ENCODE results near the gene POTEB3. TPM values are rescaled to one million over a fixed set of nuclear protein-coding genes. Genes with fewer than 3 reads are reported as not detected.
"Not testable (repeated sequence)": the region's sequence is repeated elsewhere in the genome, so short reads cannot be mapped to it uniquely, and the experiment has no call there.

POTEB3 gene
- not detected for total RNA-seq

GRCh38 chr15:21440399-21440798, at the start of gene POTEB3:
POTEB3 (minus strand) TSS chr15:21440499; CDS start chr15:21440011, 488 bp downstream.
- DNase-seq; H3K27me3 ChIP-seq; H3K4me3 ChIP-seq; ATAC-seq; intact Hi-C loops (cut with DNase I); H3K4me1 ChIP-seq; H3K27ac ChIP-seq; H3K9me3 ChIP-seq; H3K36me3 ChIP-seq (replicated peaks in 1 of 2; ENCODE audit: insufficient read depth in 1 of 2, low read depth in 2 of 2): not testable (repeated sequence)
- no CpG with 5 or more reads among the region's 35 CpGs for WGBS, 2 donors

- ATAC-seq; H3K4me3 ChIP-seq; H3K4me1 ChIP-seq; DNase-seq; H3K27me3 ChIP-seq; intact Hi-C loops (cut with DNase I); H3K36me3 ChIP-seq (replicated peaks in 1 of 2; ENCODE audit: insufficient read depth in 1 of 2, low read depth in 2 of 2); H3K9me3 ChIP-seq; H3K27ac ChIP-seq: not testable (repeated sequence)
- no CpG with 5 or more reads among the region's 6 CpGs for WGBS, 2 donors
Measured at GRCh38 chr15:21453683-21454082, 13.4 kb upstream of the POTEB3 start.

DNA sequence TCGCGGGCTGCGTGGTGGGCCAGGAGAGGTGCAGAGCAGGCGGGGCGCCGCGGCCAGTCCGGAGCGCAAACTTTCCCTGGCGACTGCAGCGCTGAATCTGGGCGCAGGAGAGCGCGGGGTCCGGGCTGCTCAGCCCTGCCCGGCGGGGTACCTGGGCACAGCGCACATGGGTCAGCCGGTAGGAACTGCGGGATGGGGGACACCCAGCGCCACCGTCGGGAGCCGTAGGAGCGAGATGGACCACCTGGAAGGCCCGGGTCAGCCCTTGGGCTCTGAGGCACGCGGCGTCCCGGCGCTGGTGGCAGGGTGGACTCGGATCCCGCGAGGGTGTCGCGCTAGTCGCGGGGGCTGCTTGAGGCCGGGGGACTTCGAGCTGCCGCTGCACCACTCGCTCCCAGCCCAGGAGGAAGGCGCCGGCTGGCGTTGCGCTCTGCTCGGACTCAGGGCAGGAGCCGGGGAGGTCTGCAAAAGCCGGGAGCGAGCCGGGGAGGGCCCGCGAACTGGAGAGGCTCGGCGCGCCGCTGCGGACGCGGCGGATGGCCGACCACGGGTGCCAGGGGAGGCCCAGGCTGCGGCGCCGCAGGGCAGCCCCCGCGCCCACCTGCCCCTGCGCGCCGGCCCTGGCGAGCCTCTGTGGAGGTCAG, 11.7 kb upstream of the POTEB3 start:
- H3K4me1 ChIP-seq; H3K27me3 ChIP-seq; H3K9me3 ChIP-seq; ATAC-seq; H3K4me3 ChIP-seq; H3K36me3 ChIP-seq (replicated peaks in 1 of 2; ENCODE audit: insufficient read depth in 1 of 2, low read depth in 2 of 2); intact Hi-C loops (cut with DNase I); H3K27ac ChIP-seq; DNase-seq: not testable (repeated sequence)
- whole genome bisulfite sequencing, 2 donors = 0% methylated on average over 5 of the region's 72 CpGs; no CpG with 5 or more reads in 1 of the 2 donors

- DNase-seq; H3K27me3 ChIP-seq; H3K4me1 ChIP-seq; ATAC-seq; H3K4me3 ChIP-seq; H3K9me3 ChIP-seq; H3K27ac ChIP-seq; H3K36me3 ChIP-seq (replicated peaks in 1 of 2; ENCODE audit: insufficient read depth in 1 of 2, low read depth in 2 of 2); intact Hi-C loops (cut with DNase I): not testable (repeated sequence)
- no CpG with 5 or more reads among the region's 41 CpGs for WGBS, 2 donors
Measured at GRCh38 chr15:21451487-21451886, 11.2 kb upstream of the POTEB3 start.

DNA sequence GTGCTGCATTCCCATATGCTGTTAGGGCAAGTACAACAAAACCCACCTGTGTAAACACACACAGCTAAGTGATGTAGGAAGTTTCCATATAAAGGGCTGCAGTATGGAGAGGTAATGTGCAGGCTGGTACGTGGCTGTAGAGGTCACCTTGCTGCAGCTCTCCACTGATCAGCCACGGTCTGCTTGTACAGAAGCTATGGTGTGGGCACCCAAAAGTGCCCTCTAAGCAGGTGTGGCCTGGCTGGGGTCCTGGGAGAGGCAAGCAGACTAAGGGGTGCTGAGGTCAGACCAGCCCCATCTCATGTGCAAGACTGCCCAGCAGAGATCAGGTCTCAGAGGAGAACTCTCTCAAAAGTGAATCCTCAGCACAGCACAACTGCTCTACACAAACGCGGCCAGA, 32.9 kb downstream of the POTEB3 start:
- H3K4me3 ChIP-seq; H3K27ac ChIP-seq; DNase-seq; ATAC-seq; H3K36me3 ChIP-seq (replicated peaks in 1 of 2; ENCODE audit: insufficient read depth in 1 of 2, low read depth in 2 of 2); H3K4me1 ChIP-seq; H3K27me3 ChIP-seq; H3K9me3 ChIP-seq; intact Hi-C loops (cut with DNase I): not testable (repeated sequence)
- WGBS, 2 donors = no CpG with 5 or more reads among the region's 4 CpGs

- DNase-seq; H3K9me3 ChIP-seq; H3K27me3 ChIP-seq; H3K27ac ChIP-seq; intact Hi-C loops (cut with DNase I); H3K4me1 ChIP-seq; H3K4me3 ChIP-seq; ATAC-seq; H3K36me3 ChIP-seq (replicated peaks in 1 of 2; ENCODE audit: insufficient read depth in 1 of 2, low read depth in 2 of 2): not testable (repeated sequence)
- no CpG with 5 or more reads among the region's 4 CpGs for WGBS, 2 donors
Measured at GRCh38 chr15:21401531-21401930, 38.8 kb downstream of the POTEB3 start.

- DNase-seq; H3K4me3 ChIP-seq; H3K36me3 ChIP-seq (replicated peaks in 1 of 2; ENCODE audit: insufficient read depth in 1 of 2, low read depth in 2 of 2); H3K27ac ChIP-seq; H3K4me1 ChIP-seq; intact Hi-C loops (cut with DNase I); H3K27me3 ChIP-seq; H3K9me3 ChIP-seq; ATAC-seq: not testable (repeated sequence)
- no CpG with 5 or more reads among the region's 4 CpGs for WGBS, 2 donors
Measured at GRCh38 chr15:21399111-21399510, 41.2 kb downstream of the POTEB3 start.

DNA sequence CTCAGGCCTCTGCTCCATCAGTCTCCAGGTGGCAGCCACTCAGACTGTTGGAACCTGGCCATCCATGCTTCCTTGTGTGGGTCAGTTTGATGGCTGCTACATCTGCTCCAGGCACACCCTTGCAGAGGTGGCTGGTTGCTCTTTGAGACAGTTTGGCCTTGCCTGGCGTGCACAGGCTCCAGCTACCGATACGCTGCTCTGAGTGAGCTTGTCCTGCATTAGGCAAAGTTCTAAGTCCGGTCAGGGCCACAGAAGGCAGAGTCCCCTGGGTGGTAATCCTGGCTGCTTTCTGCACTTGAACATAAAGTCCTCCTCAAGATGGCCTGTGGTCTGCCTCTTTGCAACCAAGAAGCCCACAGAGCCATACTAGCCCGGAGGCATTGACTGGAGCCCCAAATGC, 41.8 kb downstream of the POTEB3 start:
- WGBS, 2 donors = no CpG with 5 or more reads among the region's 5 CpGs
- ATAC-seq; H3K27ac ChIP-seq; H3K27me3 ChIP-seq; intact Hi-C loops (cut with DNase I); H3K4me3 ChIP-seq; DNase-seq; H3K4me1 ChIP-seq; H3K36me3 ChIP-seq (replicated peaks in 1 of 2; ENCODE audit: insufficient read depth in 1 of 2, low read depth in 2 of 2); H3K9me3 ChIP-seq: not testable (repeated sequence)

DNA sequence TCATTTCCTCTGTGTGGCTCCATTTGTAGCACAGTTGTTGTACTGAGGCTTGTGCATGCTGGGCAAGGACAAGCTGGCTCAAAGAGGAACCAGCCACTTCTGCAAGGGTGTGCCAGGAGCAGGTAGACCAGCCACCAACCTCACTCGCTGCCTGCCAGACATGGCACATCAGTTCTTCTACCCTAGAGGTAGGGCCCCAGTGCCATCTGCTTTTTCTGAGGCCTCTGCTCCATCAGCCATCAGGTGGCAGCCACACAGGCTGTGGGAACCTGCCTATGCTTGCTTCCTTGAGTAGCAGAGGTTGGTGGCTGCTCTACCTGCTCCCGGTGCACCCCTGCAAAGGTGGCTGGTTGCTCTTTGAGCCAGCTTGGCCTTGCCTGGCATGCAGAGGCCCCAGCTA, 42.6 kb downstream of the POTEB3 start:
- intact Hi-C loops (cut with DNase I); ATAC-seq; H3K27ac ChIP-seq; DNase-seq; H3K4me3 ChIP-seq; H3K9me3 ChIP-seq; H3K36me3 ChIP-seq (replicated peaks in 1 of 2; ENCODE audit: insufficient read depth in 1 of 2, low read depth in 2 of 2); H3K27me3 ChIP-seq; H3K4me1 ChIP-seq: not testable (repeated sequence)
- no CpG with 5 or more reads among the region's 2 CpGs for WGBS, 2 donors

DNA sequence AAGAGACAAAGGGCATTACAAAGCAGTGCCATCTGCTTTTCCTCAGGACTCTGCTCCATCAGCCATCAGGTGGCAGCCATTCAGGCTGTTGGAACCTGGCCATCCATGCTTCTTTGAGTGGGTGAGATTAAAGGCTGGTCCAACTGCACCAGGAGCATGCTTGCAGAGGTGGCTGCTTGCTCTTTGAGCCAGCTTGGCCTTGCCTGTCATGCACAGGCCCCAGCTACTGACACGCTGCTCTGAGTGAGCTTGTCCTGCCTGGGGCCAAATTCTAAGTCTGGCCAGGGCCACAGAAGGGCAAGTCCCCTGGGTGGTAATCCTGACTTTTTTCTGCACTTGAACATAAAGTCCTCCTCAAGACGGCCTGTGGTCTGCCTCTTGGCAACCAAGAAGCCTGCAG, 43.1 kb downstream of the POTEB3 start:
- intact Hi-C loops (cut with DNase I); H3K4me1 ChIP-seq; ATAC-seq; H3K9me3 ChIP-seq; H3K36me3 ChIP-seq (replicated peaks in 1 of 2; ENCODE audit: insufficient read depth in 1 of 2, low read depth in 2 of 2); H3K4me3 ChIP-seq; H3K27ac ChIP-seq; DNase-seq; H3K27me3 ChIP-seq: not testable (repeated sequence)
- WGBS, 2 donors = no CpG with 5 or more reads among the region's 2 CpGs

DNA sequence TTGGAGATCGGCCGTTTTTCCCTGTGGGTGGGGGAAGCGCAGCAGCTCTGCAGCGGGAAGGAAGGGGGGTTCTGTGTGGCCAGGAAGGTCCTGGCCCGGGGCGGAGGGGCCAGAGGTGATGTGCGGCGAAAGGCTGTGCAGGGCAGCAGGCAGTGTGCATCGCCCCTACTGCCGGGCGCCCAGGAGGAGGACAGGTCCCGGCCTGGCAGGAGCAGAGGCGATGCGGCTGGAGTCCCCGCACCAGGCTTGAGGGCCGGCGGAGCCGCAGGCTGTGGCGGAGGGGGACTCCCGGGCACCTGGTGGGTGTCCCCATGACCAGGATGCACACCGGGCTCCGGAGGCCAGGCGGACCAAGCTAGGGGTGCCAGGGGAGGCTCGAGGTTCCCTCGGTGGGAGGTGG, 54.3 kb downstream of the POTEB3 start:
- H3K9me3 ChIP-seq; H3K4me1 ChIP-seq; DNase-seq; H3K36me3 ChIP-seq (replicated peaks in 1 of 2; ENCODE audit: insufficient read depth in 1 of 2, low read depth in 2 of 2); H3K4me3 ChIP-seq; ATAC-seq; intact Hi-C loops (cut with DNase I); H3K27ac ChIP-seq; H3K27me3 ChIP-seq: not testable (repeated sequence)
- WGBS, 2 donors = no CpG with 5 or more reads among the region's 25 CpGs

DNA sequence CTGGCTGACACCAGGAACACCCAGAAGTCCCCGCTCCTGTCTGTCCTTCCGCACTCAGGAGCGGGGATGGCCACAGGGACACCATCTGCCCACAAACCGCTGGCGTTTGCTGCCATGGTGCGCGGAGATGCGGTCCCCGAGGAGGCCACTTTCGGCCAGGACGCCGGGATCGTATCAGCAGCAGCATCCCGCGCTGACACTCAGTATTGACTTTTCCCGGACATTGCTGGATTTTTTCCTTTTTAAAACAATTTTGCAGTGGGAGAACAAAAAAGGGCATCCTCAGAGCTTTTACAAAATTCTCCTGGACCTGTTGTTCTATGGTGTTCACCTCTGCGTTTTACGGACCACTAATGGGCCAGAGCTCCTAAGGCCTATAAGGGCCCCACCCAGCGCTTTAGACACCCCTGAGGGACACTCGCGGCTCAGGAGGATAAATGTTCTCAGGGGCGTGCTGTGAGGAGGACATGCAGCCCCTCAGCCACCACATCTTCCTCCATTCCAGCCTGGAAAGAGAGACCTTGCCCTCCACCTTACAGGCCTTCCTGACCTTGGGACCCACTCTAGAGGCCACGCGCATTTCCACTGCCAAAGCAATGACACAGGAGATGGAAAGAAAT, 56.3 kb downstream of the POTEB3 start:
- H3K4me3 ChIP-seq; H3K27ac ChIP-seq; H3K27me3 ChIP-seq; intact Hi-C loops (cut with DNase I); H3K9me3 ChIP-seq; H3K36me3 ChIP-seq (replicated peaks in 1 of 2; ENCODE audit: insufficient read depth in 1 of 2, low read depth in 2 of 2); DNase-seq; H3K4me1 ChIP-seq; ATAC-seq: not testable (repeated sequence)
- no CpG with 5 or more reads among the region's 24 CpGs for WGBS, 2 donors
